HPDE6-E6E7 (cell line): ENCODE results near the gene ZNF578.
"Not testable (repeated sequence)": the region's sequence is repeated elsewhere in the genome, so short reads cannot be mapped to it uniquely, and the experiment has no call there.

ENCODE experiments used
- DNase-seq: peaks from one replicate; pipeline ENCODE4 v3.0.0; 2011; ENCODE audit warnings: missing footprints; ENCODE audit errors: extremely low spot score

The ZNF578 gene

GRCh38 chr19:52561611-52562010 is 108.3 kb downstream of the ZNF578 start:
- not testable (repeated sequence) for DNase-seq
